T-cell (primary cell): ENCODE measurements around the gene INHBC. TPM values are rescaled to one million over a fixed set of nuclear protein-coding genes. Genes with fewer than 3 reads are reported as not detected.
"Not testable (repeated sequence)": the region's sequence is repeated elsewhere in the genome, so short reads cannot be mapped to it uniquely, and the experiment has no call there.

ENCODE experiments used
- ATAC-seq, 4 experiments: fragments of 200-7000 bp in 3 of 4; fragments of 150-1000 bp in 1 of 4; cut with Tn5 transposase; replicated peaks in 1 of 4; 1 replicate in 3 of 4; 2 replicates in 1 of 4; pipeline ENCODE4 v1.10.0; 2021; ENCODE audit warnings: moderate library complexity in 3 of 4, mild to moderate bottlenecking in 2 of 4, moderate number of reproducible peaks in 1 of 4
- CTCF ChIA-PET, 2 donors: fragments of 300-600 bp; sonication (Branson Sonifier 250); formaldehyde crosslinking; loops; one replicate each; lab custom pipeline; 2022; ENCODE audit warnings: antibody characterized with exemption in 2 of 2; lab: Charles Lee
- POLR2A ChIA-PET, 2 donors: fragments of 300-600 bp; sonication (Branson Sonifier 250); formaldehyde crosslinking; loops; one replicate each; lab custom pipeline; 2022; ENCODE audit warnings: antibody characterized with exemption in 2 of 2; lab: Charles Lee
- DNase-seq, 35 experiments: peaks; one replicate each; pipeline versions ENCODE4 v3.0.0 to v3.0.0-alpha.2; 2013 to 2023
- H3K27ac ChIP-seq: one replicate; pipeline ENCODE4 v1.5.1; 2013; ENCODE audit warnings: low read length
- H3K27me3 ChIP-seq, 2 experiments: replicated peaks in 1 of 2; 1 replicate in 1 of 2; 2 replicates in 1 of 2; pipeline versions ENCODE4 v1.6.1 to v1.7.0; 2013; ENCODE audit warnings: low read length in 1 of 2, mixed read lengths in 1 of 2; ENCODE audit not compliant: control insufficient read depth in 2 of 2, insufficient read depth in 2 of 2; ENCODE audit errors: extremely low read depth in 1 of 2
- H3K36me3 ChIP-seq, 2 donors: 1 replicate in 1 of 2; 2 replicates in 1 of 2; pipeline versions ENCODE4 v1.6.1 to v1.7.0; 2013; ENCODE audit warnings: low read length in 1 of 2; ENCODE audit not compliant: control insufficient read depth in 2 of 2, insufficient read depth in 1 of 2; ENCODE audit errors: extremely low read depth in 1 of 2
- H3K4me1 ChIP-seq, 2 experiments: 1 replicate in 1 of 2; 2 replicates in 1 of 2; pipeline versions ENCODE4 v1.6.1 to v1.7.0; 2013; ENCODE audit warnings: low read length in 2 of 2, mixed read lengths in 1 of 2; ENCODE audit not compliant: insufficient read depth in 2 of 2, control insufficient read depth in 1 of 2; ENCODE audit errors: extremely low read depth in 1 of 2
- H3K4me3 ChIP-seq, 2 donors: 1 replicate in 1 of 2; 2 replicates in 1 of 2; pipeline versions ENCODE4 v1.5.1 to v1.7.0; 2013; ENCODE audit warnings: mild to moderate bottlenecking in 2 of 2, low read length in 1 of 2, moderate library complexity in 1 of 2; ENCODE audit not compliant: control insufficient read depth in 1 of 2; ENCODE audit errors: extremely low read depth in 1 of 2
- H3K9me3 ChIP-seq: 2 replicates; pipeline ENCODE4 v1.7.0; 2013
- H3K27ac Mint-ChIP-seq, 2 donors: one replicate each; pipeline ENCODE4 v1.8.0; 2020 to 2021; ENCODE audit warnings: mild to moderate bottlenecking in 2 of 2, mixed read lengths in 2 of 2
- H3K27me3 Mint-ChIP-seq, 2 donors: one replicate each; pipeline ENCODE4 v1.8.0; 2021 to 2022; ENCODE audit warnings: mixed read lengths in 2 of 2
- H3K36me3 Mint-ChIP-seq: one replicate; pipeline ENCODE4 v1.8.0; 2021; ENCODE audit warnings: mixed read lengths
- H3K4me1 Mint-ChIP-seq, 3 donors: one replicate each; pipeline ENCODE4 v1.8.0; 2020 to 2022; ENCODE audit warnings: mixed read lengths in 3 of 3, mild to moderate bottlenecking in 1 of 3
- H3K4me3 Mint-ChIP-seq, 3 donors: one replicate each; pipeline ENCODE4 v1.8.0; 2020 to 2022; ENCODE audit warnings: mild to moderate bottlenecking in 3 of 3, mixed read lengths in 3 of 3, moderate library complexity in 3 of 3
- H3K9me3 Mint-ChIP-seq, 3 donors: one replicate each; pipeline ENCODE4 v1.8.0; 2020 to 2022; ENCODE audit warnings: mixed read lengths in 3 of 3
- WGBS: methylation state at CpG from one replicate; pipeline ENCODE4 v1.1.5; 2013; ENCODE audit warnings: missing lambda C conversion rate; ENCODE audit not compliant: insufficient coverage; 5-methylcytosine and 5-hydroxymethylcytosine counted together
- total RNA-seq, 35 experiments: library from RNA in 6 of 35; stranded (reverse) in 6 of 35; fragments of 120-200 nt in 1 of 35; gene quantifications; one replicate each; pipeline versions ENCODE4 v1.2.1 to v1.2.4 and lab custom pipeline; 2013 to 2026

INHBC gene
- total RNA-seq, 5 donors from 2014 or later (not counting 1 experiment from before 2014, with no cell fraction given): 0.13 to 0.23 (median 0.18) TPM; not detected in 2

GRCh38 chr12:57395121-57395520 is 39.5 kb upstream of the INHBC start:
- Histone ChIP-seq H3K36me3 (peaks cover 5 to 21% of the 10 kb centered on the region in 2 donors), H3K27me3 (no peaks in the 10 kb centered on the region), H3K9me3 (no peaks in the 10 kb centered on the region), H3K27ac (no peak overlapping the region), H3K4me1 (no peaks in the 10 kb centered on the region), H3K4me3 (no peak overlapping the region)
- no peaks in the 10 kb centered on the region for H3K27me3 Mint-ChIP-seq
- peaks cover 14 to 25% (median 18%) of the 10 kb centered on the region in 3 donors for H3K4me1 Mint-ChIP-seq
- ChIA-PET CTCF (no interaction called here), POLR2A (no interaction called here)
- H3K4me3 Mint-ChIP-seq: no peak overlapping the region
- 93% methylated on average over 15 of the region's 18 CpGs for WGBS
- H3K36me3 Mint-ChIP-seq: peaks cover 36% of the 10 kb centered on the region
- H3K9me3 Mint-ChIP-seq: no peaks in the 10 kb centered on the region
- ATAC-seq (no peak), DNase-seq (no peak)
- no peak overlapping the region for H3K27ac Mint-ChIP-seq

- no peak for DNase-seq
- no peak for ATAC-seq
- peak overlapping the region in 1 of 2 donors; percentile 52 for H3K27ac Mint-ChIP-seq
- H3K4me1 Mint-ChIP-seq: peaks cover 15 to 21% (median 20%) of the 10 kb centered on the region in 3 donors
- ChIA-PET POLR2A (interaction anchor here in 1 of 2 donors (0.7 kb wide), 1 partner anchor 18 kb away, joined by 7 read pairs; no protein-coding TSS in a partner anchor), CTCF (no interaction called here)
- no peak overlapping the region for H3K27ac ChIP-seq
- H3K4me3 Mint-ChIP-seq: no peak overlapping the region
- peaks cover 5 to 16% of the 10 kb centered on the region in 2 donors for H3K36me3 ChIP-seq
- no CpG with 5 or more reads among the region's 2 CpGs for WGBS
- H3K27me3 Mint-ChIP-seq: no peaks in the 10 kb centered on the region
- H3K9me3 Mint-ChIP-seq: no peaks in the 10 kb centered on the region
- H3K4me3 ChIP-seq: no peak overlapping the region
- peaks cover 27% of the 10 kb centered on the region for H3K36me3 Mint-ChIP-seq
- H3K9me3 ChIP-seq: no peaks in the 10 kb centered on the region
- no peaks in the 10 kb centered on the region for H3K27me3 ChIP-seq
- no peaks in the 10 kb centered on the region for H3K4me1 ChIP-seq
Measured at GRCh38 chr12:57397441-57397840, 37.1 kb upstream of the INHBC start.

GRCh38 chr12:57399718-57400463 is 34.7 kb upstream of the INHBC start:
- H3K9me3 ChIP-seq, H3K27ac ChIP-seq, H3K27me3 ChIP-seq, H3K4me3 ChIP-seq, H3K27me3 Mint-ChIP-seq, ATAC-seq, DNase-seq, POLR2A ChIA-PET, H3K4me3 Mint-ChIP-seq, H3K36me3 ChIP-seq, H3K4me1 ChIP-seq, H3K9me3 Mint-ChIP-seq: not testable (repeated sequence)
- 100% methylated on average over 2 of the region's 7 CpGs for WGBS
- CTCF ChIA-PET: interaction anchor here in 1 of 2 donors (0.6 kb wide), 1 partner anchor 300 kb away, joined by 6 read pairs; no protein-coding TSS in a partner anchor
- Mint-ChIP-seq H3K27ac (peak overlapping the region in 1 of 2 donors; percentile 55), H3K4me1 (peaks cover 15 to 18% (median 17%) of the 10 kb centered on the region in 3 donors), H3K36me3 (peaks cover 13% of the 10 kb centered on the region)

- Mint-ChIP-seq H3K27me3 (no peaks in the 10 kb centered on the region), H3K27ac (no peak overlapping the region), H3K36me3 (peaks cover 9% of the 10 kb centered on the region), H3K9me3 (no peaks in the 10 kb centered on the region), H3K4me3 (no peak overlapping the region), H3K4me1 (peaks cover 21 to 25% (median 24%) of the 10 kb centered on the region in 3 donors)
- H3K4me3 ChIP-seq: no peak overlapping the region
- H3K27ac ChIP-seq: no peak overlapping the region
- WGBS: 92% methylated on average over 3 of the region's 5 CpGs
- ATAC-seq (no peak), DNase-seq (no peak)
- H3K27me3 ChIP-seq: no peaks in the 10 kb centered on the region
- POLR2A ChIA-PET: interaction anchor here (0.5 to 0.8 kb wide), 3 partner anchors 10 to 18 kb away, joined by 3 to 4 read pairs (median 3); no protein-coding TSS in a partner anchor
- H3K9me3 ChIP-seq: no peaks in the 10 kb centered on the region
- CTCF ChIA-PET: interaction anchor here in 1 of 2 donors (0.9 kb wide), 1 partner anchor 58 kb away, joined by 3 read pairs; no protein-coding TSS in a partner anchor
- no peaks in the 10 kb centered on the region for H3K4me1 ChIP-seq
- H3K36me3 ChIP-seq: no peaks in the 10 kb centered on the region
Measured at GRCh38 chr12:57401165-57401564, 33.4 kb upstream of the INHBC start.

GRCh38 chr12:57402156-57402555 is 32.4 kb upstream of the INHBC start:
- CTCF ChIA-PET: interaction anchor here in 1 of 2 donors (0.6 to 0.7 kb wide), 2 partner anchors 8 to 138 kb away, joined by 3 to 4 read pairs; no protein-coding TSS in a partner anchor
- H3K4me3 Mint-ChIP-seq, H3K9me3 Mint-ChIP-seq, H3K4me3 ChIP-seq, ATAC-seq, H3K27ac ChIP-seq, H3K27me3 Mint-ChIP-seq, H3K9me3 ChIP-seq, H3K36me3 ChIP-seq, POLR2A ChIA-PET, H3K4me1 ChIP-seq, H3K27ac Mint-ChIP-seq, H3K27me3 ChIP-seq, DNase-seq: not testable (repeated sequence)
- no CpG with 5 or more reads among the region's 4 CpGs for WGBS
- H3K4me1 Mint-ChIP-seq: peaks cover 23 to 28% (median 25%) of the 10 kb centered on the region in 3 donors
- peaks cover 12% of the 10 kb centered on the region for H3K36me3 Mint-ChIP-seq

GRCh38 chr12:57404966-57405640 is 29.5 kb upstream of the INHBC start:
- Histone ChIP-seq H3K27ac (no peak overlapping the region), H3K27me3 (no peaks in the 10 kb centered on the region), H3K36me3 (no peaks in the 10 kb centered on the region), H3K4me1 (no peaks in the 10 kb centered on the region), H3K4me3 (no peak overlapping the region), H3K9me3 (no peaks in the 10 kb centered on the region)
- peak overlapping the region in 1 of 2 donors; percentile 55 for H3K27ac Mint-ChIP-seq
- ATAC-seq (no peak), DNase-seq (no peak)
- no peak overlapping the region for H3K4me3 Mint-ChIP-seq
- peaks cover 12% of the 10 kb centered on the region for H3K36me3 Mint-ChIP-seq
- 40% methylated on average over 1 of the region's 5 CpGs for WGBS
- H3K9me3 Mint-ChIP-seq: no peaks in the 10 kb centered on the region
- peaks cover 9 to 27% (median 24%) of the 10 kb centered on the region in 3 donors for H3K4me1 Mint-ChIP-seq
- ChIA-PET CTCF (interaction anchor here in 1 of 2 donors (0.6 kb wide), 1 partner anchor 63 kb away, joined by 4 read pairs; no protein-coding TSS in a partner anchor), POLR2A (no interaction called here)
- no peaks in the 10 kb centered on the region for H3K27me3 Mint-ChIP-seq
